IPS DF 4.7 (cell line): ENCODE results near the gene ZKSCAN4.

Source experiments
- DNase-seq: peaks from one replicate; pipeline ENCODE4 v3.0.0-alpha.2; 2013; ENCODE audit warnings: low spot score; ENCODE audit errors: extremely low read depth

The ZKSCAN4 gene

DNA sequence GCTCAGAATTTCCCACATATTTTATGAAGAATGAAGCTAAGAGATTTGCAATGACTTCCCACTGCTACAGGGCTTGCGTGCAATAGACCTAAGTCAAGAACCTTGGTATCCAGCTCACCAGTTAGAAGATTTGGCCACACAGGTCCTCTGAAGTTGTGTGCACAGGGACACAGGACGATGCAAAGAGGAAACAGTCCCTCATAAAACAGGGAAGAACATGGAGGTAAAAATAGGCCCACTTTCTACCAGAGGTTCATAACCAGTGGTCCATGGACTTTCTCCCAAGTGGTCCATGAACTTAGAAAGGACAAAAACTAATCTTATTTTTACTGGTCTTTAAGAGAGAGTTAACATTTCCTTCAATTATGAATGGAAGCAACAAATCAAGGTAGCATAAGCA, 1.3 kb downstream of the ZKSCAN4 start:
- DNase-seq: no peak

DNA sequence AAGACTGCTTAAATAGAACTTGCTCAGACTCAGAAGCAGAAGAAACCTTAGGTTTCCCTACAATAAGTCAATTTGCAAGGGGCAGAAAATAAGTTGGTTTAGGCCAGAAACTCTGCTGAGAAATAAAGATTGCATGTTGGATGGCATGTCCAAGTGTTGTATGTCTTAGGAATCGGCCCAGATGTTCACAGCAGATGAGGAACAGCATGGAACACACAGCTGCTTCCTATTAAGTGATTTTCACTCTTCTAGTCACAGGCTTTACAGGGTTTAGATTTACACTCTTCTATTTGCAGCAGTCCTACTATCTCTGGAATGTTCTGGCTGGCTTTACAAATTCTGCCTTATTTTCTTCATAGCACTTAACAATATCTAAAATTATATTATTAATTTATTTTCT, 3.2 kb downstream of the ZKSCAN4 start:
- no peak for DNase-seq

DNA sequence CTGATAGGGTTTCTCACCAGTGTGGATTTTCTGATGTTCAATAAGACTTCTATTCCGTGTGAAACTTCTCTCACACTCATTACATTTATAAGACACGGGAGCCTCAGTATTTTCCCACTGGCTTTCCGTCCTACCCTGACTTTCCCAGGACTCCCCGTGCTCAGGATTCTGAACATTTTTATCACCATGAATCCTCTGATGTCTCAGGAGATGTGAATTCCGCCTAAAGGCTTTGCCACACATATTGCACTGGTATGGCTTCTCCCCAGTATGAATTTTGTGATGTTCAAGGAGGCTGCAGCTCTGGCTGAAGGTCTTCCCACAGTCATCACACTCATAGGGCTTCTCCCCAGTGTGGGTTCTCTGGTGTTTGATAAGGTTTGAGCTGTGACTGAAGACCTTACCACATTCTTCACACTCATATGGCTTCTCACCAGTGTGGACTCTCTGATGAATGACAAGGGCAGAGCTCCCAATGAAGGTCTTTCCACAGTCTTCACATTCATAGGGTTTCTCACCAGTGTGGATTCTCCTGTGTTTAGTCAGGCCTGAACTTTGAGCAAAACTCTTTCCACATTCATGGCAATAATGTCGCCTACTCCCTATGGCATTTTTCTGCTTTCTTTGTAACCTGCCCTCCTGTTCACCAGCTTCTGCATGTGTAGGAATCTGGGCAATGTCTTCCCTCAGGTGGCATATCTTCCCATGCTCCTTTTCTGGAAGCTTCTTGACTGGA, 6.7 kb downstream of the ZKSCAN4 start:
- no peak for DNase-seq

DNA sequence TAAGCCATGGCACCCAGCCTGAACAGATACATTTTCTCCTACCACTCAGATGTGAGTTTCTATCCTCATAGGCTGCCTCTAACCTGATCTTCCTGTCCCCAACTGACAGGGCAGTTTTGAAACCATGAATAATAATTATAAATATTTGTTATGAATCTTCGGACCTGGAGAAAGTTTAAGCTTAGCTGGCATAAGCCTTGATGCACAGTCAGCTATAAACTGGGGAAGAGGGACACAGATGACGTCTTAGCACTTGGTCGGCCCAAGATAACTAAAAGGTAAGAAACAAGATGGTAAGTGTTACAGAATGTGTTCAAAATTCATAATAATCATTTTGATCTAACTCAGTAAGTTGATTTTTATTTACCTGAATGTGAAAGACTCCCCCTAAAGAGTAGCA, 8.1 kb downstream of the ZKSCAN4 start:
- no peak for DNase-seq

DNA sequence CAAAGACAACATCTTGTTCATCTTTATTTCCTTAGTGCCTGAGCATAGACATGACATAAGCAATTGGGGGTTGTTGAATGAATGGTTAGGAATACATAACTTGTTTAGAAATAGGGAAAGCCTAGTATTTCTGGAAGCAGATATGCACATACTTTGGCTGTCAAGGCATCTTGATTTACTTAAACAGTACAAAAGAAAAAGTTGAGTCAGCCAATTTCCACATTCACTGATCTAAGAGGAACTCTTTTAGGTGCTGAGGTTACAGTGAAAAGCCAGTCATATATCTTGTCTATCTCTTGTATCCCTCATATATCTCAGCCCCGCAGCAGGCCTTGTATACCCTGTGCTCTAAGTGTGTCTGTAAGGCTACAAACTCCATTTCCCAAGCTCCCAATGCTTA, 11.6 kb downstream of the ZKSCAN4 start:
- no peak for DNase-seq

DNA sequence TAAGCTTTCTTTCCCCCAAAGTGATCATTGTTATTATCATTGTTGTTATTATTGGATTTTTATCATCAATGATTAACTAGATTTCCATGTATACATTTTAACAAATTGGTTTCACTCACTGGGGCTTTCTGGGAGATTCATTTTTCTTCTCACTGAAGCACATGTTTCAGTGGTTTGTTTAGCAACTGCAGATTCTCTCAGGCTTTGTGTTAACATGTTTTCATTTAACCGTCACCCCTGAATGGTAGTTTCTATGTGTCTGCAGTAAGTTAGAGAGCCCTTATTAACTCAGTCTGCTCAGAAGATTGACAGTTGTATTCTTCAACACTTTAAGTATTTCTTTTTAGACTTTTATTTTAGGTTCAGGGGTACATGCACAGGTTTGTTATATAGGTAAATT, 12.4 kb downstream of the ZKSCAN4 start:
- DNase-seq: no peak

DNA sequence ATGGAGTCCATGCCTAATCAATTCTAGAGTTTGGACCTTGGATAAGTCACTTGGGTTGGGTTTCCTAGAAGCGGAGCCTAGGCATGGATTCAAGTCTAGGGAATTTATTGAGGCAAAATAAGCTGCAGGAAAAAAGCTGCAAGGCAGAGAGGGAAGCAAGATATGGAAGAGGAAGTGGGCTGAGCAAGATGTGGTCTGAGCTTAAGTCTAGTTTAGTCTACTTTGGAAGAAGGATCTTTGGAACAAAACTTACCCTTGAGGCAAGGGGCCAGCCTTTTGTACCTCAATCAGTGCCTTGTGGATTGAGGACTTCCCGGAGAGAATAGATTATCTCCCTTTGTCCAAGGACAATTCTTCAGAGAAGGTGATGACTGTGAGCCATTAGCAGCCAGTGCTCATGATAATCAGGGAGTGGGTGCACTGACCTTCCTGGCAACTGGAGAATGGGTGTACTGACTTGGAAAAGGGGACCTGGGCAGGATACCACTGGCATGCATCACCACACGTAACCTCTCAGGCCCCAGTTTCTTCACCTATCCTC, 16.1 kb downstream of the ZKSCAN4 start:
- no peak for DNase-seq

DNA sequence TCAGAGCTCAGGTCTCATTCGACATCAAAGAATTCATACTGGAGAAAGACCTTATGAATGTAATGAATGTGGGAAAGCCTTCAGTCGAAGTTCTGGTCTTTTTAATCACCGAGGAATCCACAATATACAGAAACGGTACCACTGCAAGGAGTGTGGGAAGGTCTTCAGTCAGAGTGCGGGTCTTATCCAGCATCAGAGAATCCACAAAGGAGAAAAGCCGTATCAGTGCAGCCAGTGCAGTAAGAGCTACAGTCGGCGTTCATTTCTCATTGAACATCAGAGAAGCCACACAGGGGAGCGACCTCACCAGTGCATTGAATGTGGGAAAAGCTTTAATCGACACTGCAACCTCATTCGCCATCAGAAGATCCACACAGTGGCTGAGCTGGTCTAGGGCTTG, 19.3 kb downstream of the ZKSCAN4 start:
- DNase-seq: no peak

DNA sequence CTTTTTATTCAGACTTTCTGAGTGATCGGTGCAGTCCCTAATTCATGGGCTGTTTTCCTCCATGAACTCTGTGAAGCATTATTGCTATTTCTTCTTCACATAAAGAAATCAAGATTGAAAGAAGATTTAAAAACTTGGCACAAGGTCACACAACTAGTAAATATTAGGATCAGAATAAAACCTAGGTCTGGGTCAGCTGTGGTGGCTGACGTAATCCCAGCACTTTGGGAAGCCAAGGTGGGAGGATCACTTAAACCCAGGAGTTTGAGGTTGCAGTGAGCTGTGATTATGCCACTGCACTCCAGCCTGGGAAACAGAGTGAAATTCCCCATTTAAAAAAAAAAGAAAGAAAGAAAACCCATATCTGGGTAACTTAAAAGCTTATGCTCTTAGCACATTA, 25.6 kb downstream of the ZKSCAN4 start:
- DNase-seq: no peak

DNA sequence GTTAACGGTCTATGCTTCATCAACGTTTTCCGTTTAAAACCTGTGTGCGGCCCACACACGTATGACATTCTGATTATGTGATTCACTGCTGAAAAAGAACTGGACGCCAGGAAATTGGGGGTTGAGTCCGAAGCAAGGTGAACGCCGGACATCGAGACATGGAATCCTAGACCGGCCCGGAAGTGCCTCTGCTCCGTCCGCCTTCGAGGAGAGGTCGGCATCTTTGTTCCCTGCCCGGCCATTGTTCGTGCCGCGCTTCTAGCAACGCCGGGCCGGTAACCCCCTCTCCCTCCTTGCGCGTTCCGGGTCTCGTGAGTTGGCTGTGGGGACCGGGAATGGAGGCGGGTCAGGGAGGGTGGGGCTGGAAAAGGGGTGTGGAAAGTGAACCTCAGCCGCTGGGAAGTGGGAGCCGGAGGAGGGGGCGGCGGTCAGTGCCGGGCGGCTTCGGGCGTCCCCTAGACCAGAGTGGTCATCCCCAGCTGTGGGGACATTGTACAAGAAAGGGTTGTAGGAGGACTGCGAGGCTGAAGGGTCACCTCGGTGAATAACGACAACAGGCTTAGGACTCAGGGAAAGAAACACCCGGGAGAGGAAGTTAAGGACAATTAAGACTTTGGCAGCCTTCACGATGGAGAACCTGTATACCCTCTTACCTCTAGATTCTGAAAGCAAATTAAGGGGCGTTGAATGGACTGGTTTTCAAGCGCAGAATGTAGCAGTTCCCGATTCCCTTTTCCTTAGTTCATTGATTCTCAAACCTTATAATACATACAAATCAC, 26.8 kb downstream of the ZKSCAN4 start, which contains the start of gene ZSCAN9:
Gene ZSCAN9 (plus strand): TSS at position 220 of the 779 bp plus-strand sequence. CDS start 1,810 bp downstream, outside the sequence.
- no peak for DNase-seq

DNA sequence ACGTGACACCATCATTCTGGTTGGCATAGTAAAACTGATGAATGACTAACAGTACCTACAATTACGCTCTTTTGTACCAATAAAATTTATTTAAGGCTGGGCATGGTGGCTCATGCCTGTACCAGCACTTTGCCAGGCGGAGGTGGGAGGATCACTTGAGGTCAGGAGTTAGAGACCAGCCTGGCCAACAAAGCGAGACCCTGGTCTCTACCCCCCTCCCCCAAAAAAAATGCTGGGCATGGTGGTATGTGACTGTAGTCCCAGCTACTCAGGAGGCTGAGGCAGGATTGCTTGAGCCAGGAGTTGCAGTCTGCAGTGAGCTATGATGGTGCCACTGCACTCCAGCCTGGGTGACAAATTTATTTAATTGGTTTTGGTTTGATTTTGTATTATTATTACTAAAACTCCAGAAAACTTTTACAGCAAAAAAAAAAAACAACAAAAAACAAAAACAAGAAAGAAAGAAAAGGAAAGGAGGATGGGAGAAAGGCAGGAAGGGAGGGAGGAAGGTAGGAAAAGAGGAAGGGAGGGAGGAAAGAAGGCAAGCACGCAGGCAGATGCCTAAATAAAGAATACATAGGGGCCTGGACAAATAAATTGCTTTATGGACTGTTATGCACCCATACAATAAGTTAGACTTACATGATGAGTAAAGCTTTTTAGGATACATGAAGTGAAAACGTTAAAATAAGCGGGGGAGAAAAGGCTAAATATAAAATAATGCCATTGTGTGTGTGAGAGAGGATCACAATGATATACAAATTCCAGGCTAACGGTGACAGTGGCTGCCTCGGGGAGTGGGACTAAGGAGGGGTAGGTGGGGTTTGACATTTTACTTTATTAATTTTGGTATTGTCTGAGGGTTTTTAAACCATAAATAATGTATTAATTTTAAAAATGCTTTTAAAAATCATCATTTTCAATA, 27.7 kb downstream of the ZKSCAN4 start:
- no peak for DNase-seq

DNA sequence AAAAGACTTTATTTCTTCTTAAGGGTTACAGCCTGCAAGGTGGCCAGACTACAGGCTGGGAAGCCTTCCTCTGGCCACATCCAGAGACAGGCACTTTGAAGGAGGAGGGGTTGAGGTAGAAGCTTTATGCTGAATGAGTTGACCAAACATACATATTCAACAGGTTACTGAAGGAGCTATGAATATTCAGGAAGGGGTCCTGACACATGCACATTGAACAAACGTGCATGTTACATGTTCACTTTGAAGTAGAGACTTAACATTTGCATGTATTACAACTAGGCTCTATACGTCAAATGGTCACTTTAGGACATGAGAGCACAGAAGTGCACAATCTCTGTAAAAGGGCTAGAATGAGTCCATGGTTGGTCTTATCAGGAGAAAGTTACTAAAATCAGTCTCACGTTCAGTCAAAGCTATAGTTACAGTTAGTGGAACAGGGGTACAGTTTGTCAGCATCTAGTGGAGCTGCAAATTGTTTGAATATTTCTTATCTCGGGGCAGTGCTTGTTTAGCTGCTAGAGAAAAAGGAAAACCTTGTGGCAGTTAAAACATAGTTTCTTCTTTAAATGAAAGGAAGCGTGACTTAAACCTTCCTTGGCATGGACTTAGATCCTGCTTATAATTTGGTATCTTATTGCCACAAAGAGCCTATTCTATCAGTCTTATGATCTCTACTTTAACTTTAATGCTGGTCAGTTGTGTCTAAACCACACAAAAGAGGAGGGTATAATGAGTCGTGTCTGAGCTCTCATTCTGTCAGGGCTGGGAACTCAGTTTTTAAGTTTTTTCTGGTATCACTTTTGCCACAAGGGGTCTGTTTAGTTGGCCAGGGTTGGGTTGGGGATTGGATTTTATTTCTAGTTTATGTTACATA, 31.6 kb downstream of the ZKSCAN4 start:
- no peak for DNase-seq

DNA sequence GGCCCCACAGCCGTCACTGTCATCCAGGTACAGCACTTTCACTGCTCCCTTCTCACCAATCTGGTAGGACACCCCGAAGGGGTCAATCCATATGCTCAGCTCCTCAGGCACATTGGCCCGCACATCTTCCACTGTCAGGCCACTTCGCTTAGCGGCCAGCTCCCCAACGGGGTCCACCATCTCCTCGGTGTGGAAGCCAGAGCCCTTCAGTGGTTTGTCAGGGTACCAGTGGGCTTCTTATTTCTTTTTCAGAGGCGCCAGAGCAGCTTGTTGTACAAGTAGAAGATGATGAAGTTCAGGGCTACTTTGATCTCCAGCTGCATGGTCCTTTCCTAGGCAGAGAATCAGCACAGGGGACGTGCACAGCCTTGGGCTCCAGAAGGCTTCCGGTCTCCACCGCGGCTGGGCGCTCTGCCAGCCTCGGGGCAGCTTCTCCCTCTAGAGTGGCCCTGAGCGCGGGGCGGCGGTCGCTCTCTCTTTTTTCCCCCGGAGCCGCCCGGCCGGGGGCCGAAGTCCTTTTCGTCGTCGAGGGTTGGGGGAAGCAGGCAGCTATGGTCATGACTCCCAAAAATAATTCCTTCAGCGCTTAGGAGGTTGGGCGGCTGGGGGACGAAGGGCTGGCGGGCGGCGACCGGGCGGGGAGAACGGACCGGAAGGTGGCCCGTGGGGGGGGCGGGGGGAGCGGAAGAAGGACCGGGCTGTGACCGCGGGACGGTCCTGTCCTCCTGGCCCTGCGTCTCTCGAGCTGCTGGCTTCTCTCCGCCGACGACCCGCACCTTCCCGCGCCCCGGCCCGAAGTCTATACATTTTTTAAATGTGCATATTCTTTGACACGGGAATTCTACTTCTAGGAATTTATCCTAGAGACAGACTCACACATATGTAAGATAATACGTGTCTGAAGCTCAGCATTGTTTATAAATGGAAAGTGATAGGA, 33.5 kb downstream of the ZKSCAN4 start:
- no peak for DNase-seq

DNA sequence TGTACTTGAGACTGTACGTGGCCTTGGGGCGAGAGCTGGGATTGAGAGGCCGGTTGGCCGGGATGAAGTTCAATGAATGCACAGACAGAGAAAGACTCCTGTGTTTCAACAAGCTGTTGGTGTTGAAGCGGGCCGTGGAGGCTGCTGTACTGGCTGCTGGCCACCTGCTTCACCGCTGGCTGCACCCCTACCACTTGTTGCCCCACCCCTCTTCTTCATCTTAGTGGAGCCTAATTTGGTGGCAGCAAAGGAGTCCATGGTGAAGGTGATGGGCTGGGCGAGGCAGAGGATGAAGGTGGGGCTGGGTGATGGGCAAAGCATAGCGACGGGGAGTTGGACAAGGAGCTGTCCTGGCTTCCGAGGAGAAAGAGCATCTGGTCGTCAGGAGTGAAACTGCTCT, 34.2 kb downstream of the ZKSCAN4 start:
- DNase-seq: no peak

DNA sequence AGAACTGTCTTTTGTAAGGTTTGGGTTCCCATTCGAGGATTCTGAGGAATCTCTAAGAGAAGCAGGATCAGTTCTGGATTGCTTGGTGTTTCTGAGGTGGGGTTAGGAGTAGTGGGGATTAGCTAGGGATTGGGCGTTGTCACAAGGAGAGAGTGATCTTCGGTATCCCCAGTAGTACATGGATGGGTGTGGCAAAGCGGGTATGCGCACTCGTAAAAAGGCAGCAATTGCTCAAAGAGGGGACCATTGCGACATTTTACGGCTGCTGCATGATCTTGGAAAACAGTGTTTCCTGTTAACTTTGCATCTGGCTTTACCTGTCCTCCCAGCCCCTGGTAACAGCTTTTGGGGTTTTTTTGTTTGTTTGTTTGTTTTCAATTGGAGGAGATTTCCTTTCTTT, 36.6 kb downstream of the ZKSCAN4 start:
- no peak for DNase-seq

DNA sequence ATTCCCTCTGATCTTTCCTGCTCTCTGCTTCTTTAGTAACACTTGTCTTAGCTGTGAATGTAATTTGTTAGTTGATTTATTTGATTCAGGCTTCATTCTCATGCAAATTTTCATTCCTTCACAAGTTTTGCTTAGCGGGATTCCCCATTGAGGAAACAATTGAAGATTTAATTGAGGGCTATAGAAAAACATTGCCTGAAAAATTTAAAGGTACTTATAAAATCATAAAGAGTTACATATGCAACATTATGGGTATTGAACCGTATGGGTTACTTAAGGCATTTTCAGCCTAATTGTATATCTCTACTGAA, 38.9 kb downstream of the ZKSCAN4 start:
- DNase-seq: no peak

DNA sequence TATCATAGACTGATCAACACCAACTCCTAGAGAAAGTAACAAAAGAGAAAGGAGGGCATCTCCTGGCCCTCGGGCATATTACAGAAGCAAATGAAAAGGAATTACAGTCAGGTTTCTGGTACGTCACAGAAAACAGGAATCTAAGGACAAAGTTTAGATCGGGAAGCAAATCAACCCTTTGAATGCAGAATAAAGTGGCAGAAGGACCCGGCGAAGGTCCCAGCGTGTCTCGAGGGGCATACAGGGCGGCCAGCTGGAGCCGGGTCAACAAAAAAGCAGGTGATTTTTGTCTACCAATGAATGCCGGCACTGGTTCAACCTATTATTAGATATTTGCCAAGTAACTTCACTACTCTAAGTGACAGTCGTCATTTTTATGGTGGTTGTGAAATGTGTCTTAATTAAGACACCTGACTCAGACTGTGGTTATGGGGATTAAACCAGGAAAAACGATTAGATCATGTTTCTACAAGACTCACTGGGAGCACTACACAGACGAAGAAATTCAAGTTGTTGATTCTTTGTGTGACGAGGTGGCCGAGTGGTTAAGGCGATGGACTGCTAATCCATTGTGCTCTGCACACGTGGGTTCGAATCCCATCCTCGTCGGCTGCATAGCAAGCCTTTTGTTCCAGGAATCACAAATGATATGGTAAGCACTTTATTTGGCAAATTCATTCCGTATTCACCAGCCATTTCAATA, 39.4 kb downstream of the ZKSCAN4 start:
- DNase-seq: no peak

DNA sequence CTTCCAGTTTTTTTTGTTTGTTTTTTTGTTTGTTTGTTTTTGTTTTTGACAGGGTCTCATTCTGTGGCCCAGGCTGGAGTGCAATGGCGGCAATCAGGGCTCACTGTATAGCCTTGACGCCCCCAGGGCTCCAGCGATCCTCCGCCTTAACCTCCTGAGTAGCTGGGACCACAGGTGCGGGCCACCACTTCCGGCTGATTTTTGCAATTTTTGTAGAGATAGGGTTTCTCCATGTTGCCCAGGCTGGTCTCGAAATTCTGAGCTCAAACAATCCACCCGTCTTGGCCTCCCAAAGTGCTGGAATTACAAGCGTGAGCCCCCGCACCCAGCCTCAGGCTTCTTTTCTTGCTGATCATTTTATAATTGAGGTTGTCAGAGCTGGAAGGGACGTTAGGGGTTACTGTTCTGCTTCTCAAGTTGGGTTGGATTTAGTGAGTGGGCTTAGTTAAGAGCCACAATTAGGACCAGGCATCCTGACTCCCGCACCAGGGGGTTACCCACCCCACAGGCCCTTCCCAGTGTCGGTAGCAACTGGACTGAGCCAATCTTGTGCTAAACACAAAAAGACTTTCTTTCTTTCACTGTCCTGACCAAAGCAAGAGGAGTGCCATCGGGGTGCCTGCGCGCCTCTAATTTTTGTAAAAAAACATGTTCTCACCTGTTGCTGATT, 40.1 kb downstream of the ZKSCAN4 start:
- no peak for DNase-seq
